Neural progenitor cell (in vitro differentiated cells): ENCODE data around the gene DIP2A. TPM values are rescaled to one million over a fixed set of nuclear protein-coding genes. Genes with fewer than 3 reads are reported as not detected.

Experiments used
- DNase-seq: peaks from one replicate; pipeline ENCODE4 v3.0.0-alpha.2; 2016; ENCODE audit warnings: low spot score
- H2AFZ ChIP-seq: fragments of 200-600 bp; sonication (generic); replicated peaks from 2 replicates; pipeline ENCODE4 v1.6.1; 2016; ENCODE audit warnings: antibody characterized with exemption
- H3F3A ChIP-seq: fragments of 200-600 bp; sonication (generic); 2 replicates; pipeline ENCODE4 v1.6.1; 2016; ENCODE audit warnings: antibody characterized with exemption, low read depth
- H3K27ac ChIP-seq: fragments of 200-600 bp; sonication (generic); 2 replicates; pipeline ENCODE4 v1.5.1; 2016; ENCODE audit warnings: mild to moderate bottlenecking
- H3K27me3 ChIP-seq: fragments of 200-600 bp; sonication (generic); 2 replicates; pipeline ENCODE4 v1.6.1; 2016; ENCODE audit warnings: mild to moderate bottlenecking, moderate library complexity
- H3K36me3 ChIP-seq: fragments of 200-600 bp; sonication (generic); 2 replicates; pipeline ENCODE4 v1.5.1; 2016
- H3K4me1 ChIP-seq: fragments of 200-600 bp; sonication (generic); 2 replicates; pipeline ENCODE4 v1.6.1; 2016; ENCODE audit warnings: mixed run types
- H3K4me2 ChIP-seq: fragments of 200-600 bp; sonication (generic); 2 replicates; pipeline ENCODE4 v1.6.1; 2016
- H3K4me3 ChIP-seq: fragments of 200-600 bp; sonication (generic); 2 replicates; pipeline ENCODE4 v1.5.1; 2016
- H3K79me2 ChIP-seq: fragments of 200-600 bp; sonication (generic); 2 replicates; pipeline ENCODE4 v1.6.1; 2016; ENCODE audit warnings: low read depth
- H3K9ac ChIP-seq: fragments of 200-600 bp; sonication (generic); 2 replicates; pipeline ENCODE4 v1.6.1; 2016
- H3K9me3 ChIP-seq: fragments of 200-600 bp; sonication (generic); 2 replicates; pipeline ENCODE4 v1.5.1; 2016; ENCODE audit warnings: low read depth
- H4K20me1 ChIP-seq: fragments of 200-600 bp; sonication (generic); 2 replicates; pipeline ENCODE4 v1.6.1; 2016; ENCODE audit warnings: low read depth
- H3K27ac Mint-ChIP-seq: 3 replicates; pipeline ENCODE4 v1.8.0; 2021; ENCODE audit warnings: mixed read lengths
- H3K27me3 Mint-ChIP-seq: 2 replicates; pipeline ENCODE4 v1.8.0; 2022; ENCODE audit warnings: low read depth, mild to moderate bottlenecking, inconsistent platforms, moderate library complexity, mixed read lengths; ENCODE audit not compliant: insufficient read depth
- H3K36me3 Mint-ChIP-seq: 3 replicates; pipeline ENCODE4 v1.8.0; 2021; ENCODE audit warnings: mixed read lengths
- H3K4me1 Mint-ChIP-seq: 3 replicates; pipeline ENCODE4 v1.8.0; 2021; ENCODE audit warnings: mixed read lengths
- H3K4me3 Mint-ChIP-seq: 3 replicates; pipeline ENCODE4 v1.8.0; 2021; ENCODE audit warnings: mild to moderate bottlenecking, moderate library complexity, mixed read lengths
- H3K9me3 Mint-ChIP-seq: 3 replicates; pipeline ENCODE4 v1.8.0; 2020; ENCODE audit warnings: mixed read lengths
- CTCF ChIP-seq: fragments of 200-600 bp; sonication (generic); IDR thresholded peaks from 2 replicates; pipeline ENCODE4 v1.5.1; 2017; ENCODE audit warnings: antibody characterized with exemption, mild to moderate bottlenecking
- EZH2 ChIP-seq: fragments of 200-600 bp; sonication (generic); IDR thresholded peaks from 2 replicates; pipeline ENCODE4 v1.6.1; 2017; ENCODE audit warnings: antibody characterized with exemption, mild to moderate bottlenecking, moderate library complexity
- EZH2phosphoT487 ChIP-seq: fragments of 200-600 bp; sonication (generic); IDR thresholded peaks from 2 replicates; pipeline ENCODE4 v1.6.1; 2017; ENCODE audit warnings: antibody characterized with exemption
- total RNA-seq: library from RNA; depleted of rRNA; stranded (reverse); fragments of >200 nt; gene quantifications from 2 replicates; pipeline ENCODE4 v1.2.3, GENCODE V29; 2015; ENCODE audit warnings: low replicate concordance

Gene DIP2A
- total RNA-seq, 1 donor from 2014 or later, result 50.7 TPM

DNA sequence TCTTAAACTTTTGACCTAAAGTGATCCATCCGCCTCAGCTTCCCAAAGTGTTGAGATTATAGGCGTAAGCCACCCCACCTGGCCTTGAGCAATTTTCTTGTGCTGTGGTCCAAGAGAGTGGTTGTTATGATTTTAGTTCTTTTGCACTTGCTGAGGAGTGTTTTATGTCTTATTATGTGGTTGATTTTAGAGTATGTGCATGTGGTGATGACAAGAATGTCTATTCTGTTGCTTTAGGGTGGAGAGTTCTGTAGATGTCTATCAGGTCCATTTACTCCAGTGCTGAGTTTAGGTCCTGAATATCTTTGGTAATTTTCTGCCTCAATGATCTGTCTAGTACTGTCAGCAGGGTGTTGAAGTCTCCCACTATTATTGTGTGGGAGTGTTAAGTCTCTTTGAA lies 157.4 kb downstream of the DIP2A start:
- Histone ChIP-seq H3K4me1 (no peaks in the 10 kb centered on the region), H3K9me3 (no peaks in the 10 kb centered on the region), H3K4me2 (no peak overlapping the region), H3K36me3 (no peaks in the 10 kb centered on the region), H3K9ac (no peak overlapping the region), H3K27ac (no peak overlapping the region), H3K4me3 (no peak overlapping the region), H3K79me2 (no peaks in the 10 kb centered on the region), H2AFZ (no peak overlapping the region), H4K20me1 (no peaks in the 10 kb centered on the region), H3K27me3 (no peaks in the 10 kb centered on the region), H3F3A (no peaks in the 10 kb centered on the region)
- no peak overlapping the region for H3K27ac Mint-ChIP-seq
- TF ChIP-seq EZH2phosphoT487, result no peak
- TF ChIP-seq EZH2, result no peak
- TF ChIP-seq CTCF, result no peak
- no peak for DNase-seq
- peaks cover 6% of the 10 kb centered on the region for H3K36me3 Mint-ChIP-seq
- H3K4me3 Mint-ChIP-seq, result no peak overlapping the region
- H3K4me1 Mint-ChIP-seq, result peaks cover 15% of the 10 kb centered on the region
- H3K9me3 Mint-ChIP-seq, result peaks cover 48% of the 10 kb centered on the region
- H3K27me3 Mint-ChIP-seq, result peaks cover 5% of the 10 kb centered on the region

GRCh38 chr21:46616656-46617055 lies 158.0 kb downstream of the DIP2A start:
- H3K27me3 ChIP-seq, result no peaks in the 10 kb centered on the region
- no peaks in the 10 kb centered on the region for H3K9me3 ChIP-seq
- no peak overlapping the region for H3K9ac ChIP-seq
- no peaks in the 10 kb centered on the region for H3K79me2 ChIP-seq
- H3K4me1 ChIP-seq, result peaks cover 6% of the 10 kb centered on the region
- H3K4me3 ChIP-seq, result no peak overlapping the region
- Mint-ChIP-seq H3K36me3 (peaks cover 6% of the 10 kb centered on the region), H3K4me3 (no peak overlapping the region), H3K9me3 (peaks cover 47% of the 10 kb centered on the region), H3K4me1 (peaks cover 21% of the 10 kb centered on the region), H3K27me3 (peaks cover 8% of the 10 kb centered on the region), H3K27ac (no peak overlapping the region)
- H4K20me1 ChIP-seq, result no peaks in the 10 kb centered on the region
- H3F3A ChIP-seq, result peaks cover 5% of the 10 kb centered on the region
- no peak for TF ChIP-seq EZH2
- TF ChIP-seq EZH2phosphoT487, result no peak
- TF ChIP-seq CTCF, result no peak
- no peak overlapping the region for H3K4me2 ChIP-seq
- no peak for DNase-seq
- H3K36me3 ChIP-seq, result no peaks in the 10 kb centered on the region
- H2AFZ ChIP-seq, result no peak overlapping the region
- H3K27ac ChIP-seq, result no peak overlapping the region

- peaks cover 6% of the 10 kb centered on the region for H3K36me3 Mint-ChIP-seq
- no peak overlapping the region for H3K27ac ChIP-seq
- peaks cover 13% of the 10 kb centered on the region for H3F3A ChIP-seq
- H3K27me3 Mint-ChIP-seq, result peaks cover 8% of the 10 kb centered on the region
- H3K4me2 ChIP-seq, result no peak overlapping the region
- no peaks in the 10 kb centered on the region for H3K79me2 ChIP-seq
- H4K20me1 ChIP-seq, result no peaks in the 10 kb centered on the region
- no peaks in the 10 kb centered on the region for H3K27me3 ChIP-seq
- H3K4me3 ChIP-seq, result no peak overlapping the region
- H3K4me3 Mint-ChIP-seq, result no peak overlapping the region
- peaks cover 14% of the 10 kb centered on the region for H3K4me1 ChIP-seq
- H3K9ac ChIP-seq, result no peak overlapping the region
- H2AFZ ChIP-seq, result no peak overlapping the region
- DNase-seq, result no peak
- peaks cover 44% of the 10 kb centered on the region for H3K9me3 Mint-ChIP-seq
- no peaks in the 10 kb centered on the region for H3K36me3 ChIP-seq
- H3K9me3 ChIP-seq, result no peaks in the 10 kb centered on the region
- peaks cover 29% of the 10 kb centered on the region for H3K4me1 Mint-ChIP-seq
- no peak for TF ChIP-seq CTCF
- TF ChIP-seq EZH2phosphoT487, result no peak
- no peak for TF ChIP-seq EZH2
- no peak overlapping the region for H3K27ac Mint-ChIP-seq
Observed at GRCh38 chr21:46617267-46618051, 158.8 kb downstream of the DIP2A start.
